HepG2 (cell line): Measurements from ENCODE around the gene IL17RB. TPM values are rescaled to one million over a fixed set of nuclear protein-coding genes. Genes with fewer than 3 reads are reported as not detected.
A peak's percentile ranks its signal among the peaks of the same experiment; 100 is the strongest.

ENCODE experiments used
- ATF7-NPFF ChIP-seq: sonication (generic); formaldehyde crosslinking; IDR thresholded peaks from 2 replicates; pipeline ENCODE4 v1.8.1; 2023; ENCODE audit warnings: mild to moderate bottlenecking, low read depth, missing genetic modification reagents, moderate library complexity
- KAT8 ChIP-seq: IDR thresholded peaks from 2 replicates; pipeline ENCODE4 v1.6.1; 2016; ENCODE audit warnings: missing genetic modification reagents, missing compliant biosample characterization
- KLF11 ChIP-seq: IDR thresholded peaks from 2 replicates; pipeline ENCODE4 v1.6.1; 2016; ENCODE audit warnings: missing compliant biosample characterization
- MYC ChIP-seq: sonication (generic); formaldehyde crosslinking; IDR thresholded peaks from 2 replicates; pipeline ENCODE4 v1.9.0; 2021; ENCODE audit warnings: missing genetic modification reagents, borderline replicate concordance
- SIN3A ChIP-seq: IDR thresholded peaks from 2 replicates; pipeline ENCODE4 v1.6.1; 2011; ENCODE audit warnings: low read depth, mild to moderate bottlenecking, control low read depth, low read length, borderline replicate concordance
- TEAD2 ChIP-seq: sonication (generic); formaldehyde crosslinking; IDR thresholded peaks from 2 replicates; pipeline ENCODE4 v1.9.0; 2021; ENCODE audit warnings: missing genetic modification reagents
- ZBTB10 ChIP-seq: sonication (generic); formaldehyde crosslinking; IDR thresholded peaks from 2 replicates; pipeline ENCODE4 v1.4.0; 2020; ENCODE audit warnings: missing genetic modification reagents, borderline replicate concordance
- ZNF251 ChIP-seq: sonication (generic); formaldehyde crosslinking; IDR thresholded peaks from 2 replicates; pipeline ENCODE4 v1.9.0; 2021; ENCODE audit warnings: mild to moderate bottlenecking, missing genetic modification reagents
- ZNF468 ChIP-seq: sonication (generic); formaldehyde crosslinking; IDR thresholded peaks from 2 replicates; pipeline ENCODE4 v1.8.0; 2022; ENCODE audit warnings: mild to moderate bottlenecking, moderate library complexity, missing genetic modification reagents
- ZNF496 ChIP-seq: sonication (generic); formaldehyde crosslinking; IDR thresholded peaks from 2 replicates; pipeline ENCODE4 v1.8.1; 2023; ENCODE audit warnings: mild to moderate bottlenecking, moderate library complexity, missing genetic modification reagents; ENCODE audit not compliant: insufficient replicate concordance
- ZNF501 ChIP-seq: sonication (generic); formaldehyde crosslinking; IDR thresholded peaks from 2 replicates; pipeline ENCODE4 v1.5.1; 2020; ENCODE audit warnings: mild to moderate bottlenecking, moderate library complexity, missing genetic modification reagents
- ZNF563 ChIP-seq: sonication (generic); formaldehyde crosslinking; IDR thresholded peaks from 2 replicates; pipeline ENCODE4 v1.8.0; 2022; ENCODE audit warnings: mild to moderate bottlenecking, moderate library complexity, missing genetic modification reagents
- ZNF577 ChIP-seq: sonication (generic); formaldehyde crosslinking; IDR thresholded peaks from 2 replicates; pipeline ENCODE4 v1.4.0; 2020; ENCODE audit warnings: mild to moderate bottlenecking, low read depth, missing genetic modification reagents, borderline replicate concordance
- ZNF678 ChIP-seq: sonication (generic); formaldehyde crosslinking; IDR thresholded peaks from 2 replicates; pipeline ENCODE4 v1.4.0; 2020; ENCODE audit warnings: mild to moderate bottlenecking, missing genetic modification reagents
- ZNF800 ChIP-seq: sonication (generic); formaldehyde crosslinking; IDR thresholded peaks from 2 replicates; pipeline ENCODE4 v1.4.0; 2020; ENCODE audit warnings: missing genetic modification reagents
- polyA plus RNA-seq, 8 experiments: library from polyadenylated mRNA; depleted of rRNA in 3 of 8; stranded (reverse) in 7 of 8; unstranded in 1 of 8; fragments of >200 nt; fragmentation: Illumina TruSeq in 4 of 8; extraction: Trizol in 4 of 8; gene quantifications; 2 replicates each; pipeline versions ENCODE4 v1.2.1 to v1.2.3, GENCODE V29; 2011 to 2016; ENCODE audit warnings: low read depth in 4 of 8, missing spikeins in 1 of 8, mixed read lengths in 1 of 8; ENCODE audit not compliant: insufficient read depth in 1 of 8
- total RNA-seq, 5 experiments: library from RNA; depleted of rRNA; stranded (reverse); fragments of >200 nt; fragmentation: Illumina TruSeq; extraction: Trizol; gene quantifications; 2 replicates each; pipeline ENCODE4 v1.2.3, GENCODE V29; 2016; ENCODE audit warnings: low read depth in 1 of 5
- TF ChIP-seq, protein P1 (sequence below): sonication (generic); formaldehyde crosslinking; IDR thresholded peaks from 2 replicates; pipeline ENCODE4 v1.5.0; 2020; ENCODE audit warnings: mild to moderate bottlenecking, missing genetic modification reagents

IL17RB gene
- total and polyA plus RNA-seq, 2 of the 13 experiments (the other 11 are each of a cell fraction or from before 2014, with no cell fraction given) = 130 to 190 TPM

- TF ChIP-seq, protein P1, sequence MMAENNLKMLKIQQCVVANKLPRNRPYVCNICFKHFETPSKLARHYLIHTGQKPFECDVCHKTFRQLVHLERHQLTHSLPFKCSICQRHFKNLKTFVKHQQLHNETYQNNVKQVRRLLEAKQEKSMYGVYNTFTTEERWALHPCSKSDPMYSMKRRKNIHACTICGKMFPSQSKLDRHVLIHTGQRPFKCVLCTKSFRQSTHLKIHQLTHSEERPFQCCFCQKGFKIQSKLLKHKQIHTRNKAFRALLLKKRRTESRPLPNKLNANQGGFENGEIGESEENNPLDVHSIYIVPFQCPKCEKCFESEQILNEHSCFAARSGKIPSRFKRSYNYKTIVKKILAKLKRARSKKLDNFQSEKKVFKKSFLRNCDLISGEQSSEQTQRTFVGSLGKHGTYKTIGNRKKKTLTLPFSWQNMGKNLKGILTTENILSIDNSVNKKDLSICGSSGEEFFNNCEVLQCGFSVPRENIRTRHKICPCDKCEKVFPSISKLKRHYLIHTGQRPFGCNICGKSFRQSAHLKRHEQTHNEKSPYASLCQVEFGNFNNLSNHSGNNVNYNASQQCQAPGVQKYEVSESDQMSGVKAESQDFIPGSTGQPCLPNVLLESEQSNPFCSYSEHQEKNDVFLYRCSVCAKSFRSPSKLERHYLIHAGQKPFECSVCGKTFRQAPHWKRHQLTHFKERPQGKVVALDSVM = no peak
- TF ChIP-seq ZNF678 (no peak), ZNF563 (CRISPR knock-in tag) (peak; percentile 45; the same call in 1 of the 2 replicates), ZNF501 (peak; percentile 87), ZNF577 (CRISPR knock-in tag) (no peak), ZNF251 (CRISPR knock-in tag) (no peak), KLF11 (CRISPR knock-in tag) (no peak), ZBTB10 (CRISPR knock-in tag) (no peak), TEAD2 (CRISPR knock-in tag) (no peak), ZNF800 (no peak), KAT8 (peak; percentile 21; the same call in 1 of the 2 replicates), ZNF496 (no peak), ZNF468 (CRISPR knock-in tag) (no peak), MYC (CRISPR knock-in tag) (no peak), SIN3A (no peak), ATF7-NPFF (CRISPR knock-in tag) (no peak)
These were observed 1.1 kb upstream of the IL17RB start (continued) for GRCh38 chr3:53845103-53845880.
